Measurements from ENCODE around the gene PSMD6. TPM values are rescaled to one million over a fixed set of nuclear protein-coding genes. Genes with fewer than 3 reads are reported as not detected.

Gene PSMD6
- total RNA-seq, 2 experiments from 2014 or later, result 81.2 to 86.3 TPM

GRCh38 chr3:63966871-63967270, 56.4 kb downstream of the PSMD6 start:
- DNase-seq (no peak), ATAC-seq (no peak)
- Mint-ChIP-seq H3K27me3 (ENCODE audit: low read depth) (no peaks in the 10 kb centered on the region), H3K36me3 (ENCODE audit: low read depth) (peaks cover 22% of the 10 kb centered on the region), H3K4me3 (peak overlapping the region; percentile 79), H3K4me1 (ENCODE audit: low read depth) (peaks cover 75% of the 10 kb centered on the region), H3K9me3 (ENCODE audit: insufficient read depth) (no peaks in the 10 kb centered on the region), H3K27ac (peak overlapping the region; percentile 85)
- CTCF ChIA-PET, result interaction anchor here (1.0 to 14.1 kb wide), 5 partner anchors 8 to 57 kb away, joined by 3 to 220 read pairs (median 15); partner anchors contain the start of gene PSMD6
- POLR2A ChIA-PET, result interaction anchor here (0.6 to 3.8 kb wide), 4 partner anchors 11 to 34 kb away, joined by 3 to 55 read pairs (median 8); no protein-coding TSS in a partner anchor

GRCh38 chr3:63966007-63966406, 57.3 kb downstream of the PSMD6 start:
- Mint-ChIP-seq H3K27ac (no peak overlapping the region), H3K4me3 (no peak overlapping the region)
- POLR2A ChIA-PET, result interaction anchor here (0.6 to 3.8 kb wide), 2 partner anchors 12 to 33 kb away, joined by 3 to 55 read pairs; no protein-coding TSS in a partner anchor

GRCh38 chr3:63964681-63965485, 58.4 kb downstream of the PSMD6 start:
- peaks cover 69% of the 10 kb centered on the region for H3K4me1 Mint-ChIP-seq (ENCODE audit: low read depth)
- no peak for DNase-seq
- ChIA-PET CTCF (interaction anchor here (1.1 to 14.1 kb wide), 6 partner anchors 12 to 66 kb away, joined by 3 to 220 read pairs (median 4); partner anchors contain the start of gene PSMD6), POLR2A (no interaction called here)
- ATAC-seq, result no peak
- no peaks in the 10 kb centered on the region for H3K27me3 Mint-ChIP-seq (ENCODE audit: low read depth)
- peaks cover 20% of the 10 kb centered on the region for H3K36me3 Mint-ChIP-seq (ENCODE audit: low read depth)
- no peak overlapping the region for H3K27ac Mint-ChIP-seq
- no peak overlapping the region for H3K4me3 Mint-ChIP-seq
- H3K9me3 Mint-ChIP-seq (ENCODE audit: insufficient read depth), result no peaks in the 10 kb centered on the region

More at GRCh38 chr3:63966007-63966406, 57.3 kb downstream of the PSMD6 start:
- Mint-ChIP-seq H3K4me1 (ENCODE audit: low read depth) (peaks cover 71% of the 10 kb centered on the region), H3K27me3 (ENCODE audit: low read depth) (no peaks in the 10 kb centered on the region), H3K9me3 (ENCODE audit: insufficient read depth) (no peaks in the 10 kb centered on the region), H3K36me3 (ENCODE audit: low read depth) (peaks cover 24% of the 10 kb centered on the region)
- CTCF ChIA-PET, result interaction anchor here (0.8 to 14.1 kb wide), 3 partner anchors 11 to 58 kb away, joined by 3 to 220 read pairs (median 143); no protein-coding TSS in a partner anchor
- DNase-seq (no peak), ATAC-seq (no peak)

- Mint-ChIP-seq H3K27me3 (ENCODE audit: low read depth) (no peaks in the 10 kb centered on the region), H3K4me1 (ENCODE audit: low read depth) (peaks cover 58% of the 10 kb centered on the region), H3K9me3 (ENCODE audit: insufficient read depth) (no peaks in the 10 kb centered on the region), H3K36me3 (ENCODE audit: low read depth) (peaks cover 13% of the 10 kb centered on the region), H3K27ac (no peak overlapping the region), H3K4me3 (no peak overlapping the region)
- ChIA-PET CTCF (interaction anchor here (0.9 to 14.1 kb wide), 6 partner anchors 12 to 67 kb away, joined by 3 to 220 read pairs (median 10); no protein-coding TSS in a partner anchor), POLR2A (interaction anchor here (0.6 kb wide), 1 partner anchor 492 kb away, joined by 3 read pairs; no protein-coding TSS in a partner anchor)
- DNase-seq (no peak), ATAC-seq (no peak)
Measured at GRCh38 chr3:63963496-63963895, 59.8 kb downstream of the PSMD6 start.

- H3K27me3 Mint-ChIP-seq (ENCODE audit: low read depth), result no peaks in the 10 kb centered on the region
- no peak overlapping the region for H3K27ac Mint-ChIP-seq
- H3K4me1 Mint-ChIP-seq (ENCODE audit: low read depth), result peaks cover 47% of the 10 kb centered on the region
- POLR2A ChIA-PET, result interaction anchor here (1.3 kb wide), 1 partner anchor 61 kb away, joined by 7 read pairs; the partner anchor contains the start of gene PSMD6
- no peak for DNase-seq
- CTCF ChIA-PET, result interaction anchor here (0.7 to 14.1 kb wide), 23 partner anchors 8 to 92 kb away, joined by 3 to 220 read pairs (median 5); no protein-coding TSS in a partner anchor
- H3K4me3 Mint-ChIP-seq, result no peak overlapping the region
- H3K36me3 Mint-ChIP-seq (ENCODE audit: low read depth), result peaks cover 12% of the 10 kb centered on the region
- ATAC-seq, result peak; percentile 87
- no peaks in the 10 kb centered on the region for H3K9me3 Mint-ChIP-seq (ENCODE audit: insufficient read depth)
Measured at GRCh38 chr3:63961891-63962290, 61.4 kb downstream of the PSMD6 start.

Other genes with a start within 250 kb of the PSMD6 start
- not detected for gene C3orf49, start 204.2 kb downstream of the PSMD6 start, total RNA-seq
- 10 to 100 TPM; 88.9 to 91.7 TPM for gene THOC7, start 159.7 kb downstream of the PSMD6 start, total RNA-seq
- 10 to 100 TPM; 35.6 to 40.5 TPM for gene ATXN7, start 159.6 kb downstream of the PSMD6 start, total RNA-seq
- not detected for gene SCAANT1, start 111.1 kb downstream of the PSMD6 start, total RNA-seq
- gene PRICKLE2, start 202.0 kb upstream of the PSMD6 start, total RNA-seq, result not detected

All from activated CD8-positive, alpha-beta T cell treated with anti-CD3 and anti-CD28 coated beads, Interleukin-2, amount 10 ng/mL, durations not matched to agents 7 days and 5 days (primary cell).